Measurements from ENCODE around the gene PHC2. TPM values are rescaled to one million over a fixed set of nuclear protein-coding genes. Genes with fewer than 3 reads are reported as not detected.

PHC2 gene
- 69.1 and 70.7 TPM in 2 replicates for total RNA-seq

DNA sequence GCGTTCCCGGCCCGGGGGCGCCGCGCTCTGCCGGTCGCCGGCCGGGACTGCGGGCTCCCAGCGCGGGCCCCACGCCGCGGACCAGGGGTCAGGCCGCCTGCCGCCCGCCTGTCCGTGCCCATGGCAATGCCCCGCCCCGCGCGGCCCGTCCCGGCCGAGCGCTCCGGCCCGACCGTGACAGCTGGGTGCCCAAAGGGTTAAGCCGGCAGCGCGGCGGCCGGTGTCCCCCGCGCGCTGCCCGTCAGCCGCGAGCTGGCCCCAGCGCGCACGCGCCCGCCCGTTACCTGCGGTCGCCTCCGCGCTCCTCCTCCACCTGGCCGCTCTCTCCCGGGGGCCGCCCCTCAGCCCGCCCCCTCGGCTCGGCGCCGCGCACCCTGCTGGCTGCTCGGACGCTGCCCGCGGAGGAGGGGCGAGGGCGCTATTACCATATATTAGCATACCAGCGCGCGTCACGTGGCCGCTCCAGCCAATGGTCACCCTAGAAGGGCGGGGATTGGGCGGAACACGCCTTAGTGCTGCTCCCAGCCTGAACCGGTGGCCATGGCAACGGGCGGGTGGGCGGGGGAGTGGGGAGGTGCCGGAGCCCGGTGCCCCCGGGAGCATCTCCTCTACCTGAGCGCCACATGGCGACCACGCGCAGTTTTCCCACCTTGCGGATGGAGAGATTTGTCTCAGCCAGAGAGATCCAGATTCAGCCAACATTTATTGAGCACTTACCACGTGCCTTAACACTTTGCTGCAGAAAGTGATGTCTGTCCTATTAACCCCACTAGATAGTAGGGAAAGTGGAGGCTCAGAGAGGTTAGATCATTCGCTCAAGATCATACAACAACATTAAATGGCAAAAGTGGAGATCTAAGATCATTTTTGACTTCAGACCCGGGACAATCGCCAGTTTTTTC is at the start of gene PHC2:
PHC2 (minus strand) TSS at position 404 of the 902 bp plus-strand sequence. CDS start 55,556 bp downstream, outside the sequence.

GRCh38 chr1:33472269-33472980 is 41.5 kb upstream of the PHC2 start, which contains the start of gene ZSCAN20:
ZSCAN20 (plus strand) TSS chr1:33472645; CDS start chr1:33479289, 6,644 bp downstream.

DNA sequence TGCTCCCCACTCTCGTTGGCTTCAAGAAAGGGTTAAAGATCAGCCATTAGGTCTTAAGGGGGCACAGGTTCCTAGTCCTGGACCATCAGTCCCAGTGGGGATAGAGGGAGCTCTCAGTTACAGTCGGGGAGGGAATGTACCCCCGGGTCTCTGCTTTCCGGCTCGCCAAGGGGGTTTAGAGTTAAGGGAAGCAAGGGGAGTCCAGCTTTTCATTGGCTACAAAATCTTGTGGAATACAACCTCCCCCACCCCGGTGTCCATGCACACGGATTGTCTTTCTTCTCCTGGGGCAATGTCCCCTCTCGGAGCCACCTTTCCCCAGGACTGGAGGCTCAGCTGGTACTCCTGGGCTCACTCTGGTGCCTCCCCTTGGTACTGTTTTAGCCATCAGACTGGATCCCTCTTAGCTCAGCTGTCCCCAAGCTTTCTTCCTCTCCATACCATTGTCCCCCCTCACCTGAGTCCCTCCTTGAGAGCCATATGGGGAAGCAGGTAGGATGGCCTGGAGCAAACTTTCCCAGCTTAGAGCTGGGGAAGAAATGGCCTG is 110.2 kb downstream of the PHC2 start, which contains the start of gene A3GALT2:
A3GALT2 (minus strand) TSS at position 480 of the 547 bp plus-strand sequence; CDS start at position 480, 0 bp downstream.

Other genes with a start within 250 kb of the PHC2 start
- gene TRIM62, start 249.1 kb downstream of the PHC2 start, total RNA-seq = 1.5 and 2.6 TPM in 2 replicates
- gene ZNF362, start 174.6 kb downstream of the PHC2 start, total RNA-seq = 3.1 and 5.2 TPM in 2 replicates
- 0.09 TPM in 2 replicates for gene A3GALT2, start 110.0 kb downstream of the PHC2 start, total RNA-seq
- 6.9 and 9.7 TPM in 2 replicates for gene ZSCAN20, start 41.5 kb upstream of the PHC2 start, total RNA-seq

Data from endothelial cell of coronary artery (primary cell).